Activated T-helper 17 cell treated with anti-CD3 and anti-CD28 coated beads, Interleukin-2, amount 50 U/mL, for 72 hours (primary cell): ENCODE data around the gene PRKCB. TPM values are rescaled to one million over a fixed set of nuclear protein-coding genes. Genes with fewer than 3 reads are reported as not detected.

ENCODE experiments used
- total RNA-seq, 2 donors: library from RNA; stranded (reverse); gene quantifications; one replicate each; pipeline ENCODE4 v1.2.3, GENCODE V29; 2022

Gene PRKCB
- total RNA-seq, 2 donors from 2014 or later: 76.0 to 87.7 TPM

Other genes with a start within 250 kb of the PRKCB start
- 100 to 1,000 TPM in 1 of 2 donors, 10 to 100 TPM in 1; 76.9 to 152 TPM for gene NDUFAB1, start 239.7 kb upstream of the PRKCB start, total RNA-seq
- 10 to 100 TPM; 17.6 to 20.5 TPM for gene PALB2, start 194.7 kb upstream of the PRKCB start, total RNA-seq
- 10 to 100 TPM; 60.6 to 98.6 TPM for gene DCTN5, start 194.5 kb upstream of the PRKCB start, total RNA-seq
- gene PLK1, start 157.1 kb upstream of the PRKCB start, total RNA-seq: 100 to 1,000 TPM in 1 of 2 donors, 10 to 100 TPM in 1; 64.0 to 104 TPM
- not detected for gene ERN2, start 122.8 kb upstream of the PRKCB start, total RNA-seq
- gene CHP2, start 81.0 kb upstream of the PRKCB start, total RNA-seq: not detected